Measurements from ENCODE around the gene TRPM2. TPM values are rescaled to one million over a fixed set of nuclear protein-coding genes. Genes with fewer than 3 reads are reported as not detected.

Gene TRPM2
- total and polyA plus RNA-seq, 2 of the 13 experiments (the other 11 are each of a cell fraction or from before 2014, with no cell fraction given): 0.07 to 0.20 TPM

DNA sequence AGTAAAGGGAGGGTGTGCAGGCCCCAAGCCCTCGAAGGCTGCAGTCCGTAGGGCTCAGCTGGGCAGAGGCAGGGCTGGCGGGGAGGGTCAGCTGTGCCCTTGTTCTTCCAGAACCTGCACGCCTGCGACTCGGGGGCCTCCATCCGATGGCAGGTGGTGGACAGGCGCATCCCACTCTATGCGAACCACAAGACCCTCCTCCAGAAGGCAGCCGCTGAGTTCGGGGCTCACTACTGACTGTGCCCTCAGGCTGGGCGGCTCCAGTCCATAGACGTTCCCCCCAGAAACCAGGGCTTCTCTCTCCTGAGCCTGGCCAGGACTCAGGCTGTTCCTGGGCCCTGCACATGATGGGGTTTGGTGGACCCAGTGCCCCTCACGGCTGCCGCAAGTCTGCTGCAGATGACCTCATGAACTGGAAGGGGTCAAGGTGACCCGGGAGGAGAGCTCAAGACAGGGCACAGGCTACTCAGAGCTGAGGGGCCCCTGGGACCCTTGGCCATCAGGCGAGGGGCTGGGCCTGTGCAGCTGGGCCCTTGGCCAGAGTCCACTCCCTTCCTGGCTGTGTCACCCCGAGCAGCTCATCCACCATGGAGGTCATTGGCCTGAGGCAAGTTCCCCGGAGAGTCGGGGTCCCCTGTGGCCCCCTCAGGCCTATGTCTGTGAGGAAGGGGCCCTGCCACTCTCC is 88.3 kb downstream of the TRPM2 start (continued):
- TF ChIP-seq, protein P1, sequence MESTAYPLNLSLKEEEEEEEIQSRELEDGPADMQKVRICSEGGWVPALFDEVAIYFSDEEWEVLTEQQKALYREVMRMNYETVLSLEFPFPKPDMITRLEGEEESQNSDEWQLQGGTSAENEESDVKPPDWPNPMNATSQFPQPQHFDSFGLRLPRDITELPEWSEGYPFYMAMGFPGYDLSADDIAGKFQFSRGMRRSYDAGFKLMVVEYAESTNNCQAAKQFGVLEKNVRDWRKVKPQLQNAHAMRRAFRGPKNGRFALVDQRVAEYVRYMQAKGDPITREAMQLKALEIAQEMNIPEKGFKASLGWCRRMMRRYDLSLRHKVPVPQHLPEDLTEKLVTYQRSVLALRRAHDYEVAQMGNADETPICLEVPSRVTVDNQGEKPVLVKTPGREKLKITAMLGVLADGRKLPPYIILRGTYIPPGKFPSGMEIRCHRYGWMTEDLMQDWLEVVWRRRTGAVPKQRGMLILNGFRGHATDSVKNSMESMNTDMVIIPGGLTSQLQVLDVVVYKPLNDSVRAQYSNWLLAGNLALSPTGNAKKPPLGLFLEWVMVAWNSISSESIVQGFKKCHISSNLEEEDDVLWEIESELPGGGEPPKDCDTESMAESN (CRISPR knock-in tag; conservative IDR thresholded peaks at IDR 0.05): no peak
- TF ChIP-seq, protein P2, sequence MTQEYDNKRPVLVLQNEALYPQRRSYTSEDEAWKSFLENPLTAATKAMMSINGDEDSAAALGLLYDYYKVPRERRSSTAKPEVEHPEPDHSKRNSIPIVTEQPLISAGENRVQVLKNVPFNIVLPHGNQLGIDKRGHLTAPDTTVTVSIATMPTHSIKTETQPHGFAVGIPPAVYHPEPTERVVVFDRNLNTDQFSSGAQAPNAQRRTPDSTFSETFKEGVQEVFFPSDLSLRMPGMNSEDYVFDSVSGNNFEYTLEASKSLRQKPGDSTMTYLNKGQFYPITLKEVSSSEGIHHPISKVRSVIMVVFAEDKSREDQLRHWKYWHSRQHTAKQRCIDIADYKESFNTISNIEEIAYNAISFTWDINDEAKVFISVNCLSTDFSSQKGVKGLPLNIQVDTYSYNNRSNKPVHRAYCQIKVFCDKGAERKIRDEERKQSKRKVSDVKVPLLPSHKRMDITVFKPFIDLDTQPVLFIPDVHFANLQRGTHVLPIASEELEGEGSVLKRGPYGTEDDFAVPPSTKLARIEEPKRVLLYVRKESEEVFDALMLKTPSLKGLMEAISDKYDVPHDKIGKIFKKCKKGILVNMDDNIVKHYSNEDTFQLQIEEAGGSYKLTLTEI (CRISPR knock-in tag; conservative IDR thresholded peaks at IDR 0.05): no peak
- no peak for TF ChIP-seq ZNF549 (CRISPR knock-in tag; IDR thresholded peaks at IDR 0.05)
- no peak for TF ChIP-seq TBP (CRISPR knock-in tag; IDR thresholded peaks at IDR 0.05)
- TF ChIP-seq, protein P3, sequence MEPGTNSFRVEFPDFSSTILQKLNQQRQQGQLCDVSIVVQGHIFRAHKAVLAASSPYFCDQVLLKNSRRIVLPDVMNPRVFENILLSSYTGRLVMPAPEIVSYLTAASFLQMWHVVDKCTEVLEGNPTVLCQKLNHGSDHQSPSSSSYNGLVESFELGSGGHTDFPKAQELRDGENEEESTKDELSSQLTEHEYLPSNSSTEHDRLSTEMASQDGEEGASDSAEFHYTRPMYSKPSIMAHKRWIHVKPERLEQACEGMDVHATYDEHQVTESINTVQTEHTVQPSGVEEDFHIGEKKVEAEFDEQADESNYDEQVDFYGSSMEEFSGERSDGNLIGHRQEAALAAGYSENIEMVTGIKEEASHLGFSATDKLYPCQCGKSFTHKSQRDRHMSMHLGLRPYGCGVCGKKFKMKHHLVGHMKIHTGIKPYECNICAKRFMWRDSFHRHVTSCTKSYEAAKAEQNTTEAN (CRISPR knock-in tag; conservative IDR thresholded peaks at IDR 0.05): no peak
- TF ChIP-seq HNRNPK (IDR thresholded peaks at IDR 0.05; ENCODE audit: low read depth, low read length, poor library complexity, severe bottlenecking): no peak
- no peak for TF ChIP-seq BCL3 (CRISPR knock-in tag; IDR thresholded peaks at IDR 0.05)
- no peak for TF ChIP-seq GATAD2A (CRISPR knock-in tag; IDR thresholded peaks at IDR 0.05)
- TF ChIP-seq HNF4A (CRISPR knock-in tag; IDR thresholded peaks at IDR 0.05): peak; percentile 24; the same call in 1 of the 2 replicates
- TF ChIP-seq, protein P4, sequence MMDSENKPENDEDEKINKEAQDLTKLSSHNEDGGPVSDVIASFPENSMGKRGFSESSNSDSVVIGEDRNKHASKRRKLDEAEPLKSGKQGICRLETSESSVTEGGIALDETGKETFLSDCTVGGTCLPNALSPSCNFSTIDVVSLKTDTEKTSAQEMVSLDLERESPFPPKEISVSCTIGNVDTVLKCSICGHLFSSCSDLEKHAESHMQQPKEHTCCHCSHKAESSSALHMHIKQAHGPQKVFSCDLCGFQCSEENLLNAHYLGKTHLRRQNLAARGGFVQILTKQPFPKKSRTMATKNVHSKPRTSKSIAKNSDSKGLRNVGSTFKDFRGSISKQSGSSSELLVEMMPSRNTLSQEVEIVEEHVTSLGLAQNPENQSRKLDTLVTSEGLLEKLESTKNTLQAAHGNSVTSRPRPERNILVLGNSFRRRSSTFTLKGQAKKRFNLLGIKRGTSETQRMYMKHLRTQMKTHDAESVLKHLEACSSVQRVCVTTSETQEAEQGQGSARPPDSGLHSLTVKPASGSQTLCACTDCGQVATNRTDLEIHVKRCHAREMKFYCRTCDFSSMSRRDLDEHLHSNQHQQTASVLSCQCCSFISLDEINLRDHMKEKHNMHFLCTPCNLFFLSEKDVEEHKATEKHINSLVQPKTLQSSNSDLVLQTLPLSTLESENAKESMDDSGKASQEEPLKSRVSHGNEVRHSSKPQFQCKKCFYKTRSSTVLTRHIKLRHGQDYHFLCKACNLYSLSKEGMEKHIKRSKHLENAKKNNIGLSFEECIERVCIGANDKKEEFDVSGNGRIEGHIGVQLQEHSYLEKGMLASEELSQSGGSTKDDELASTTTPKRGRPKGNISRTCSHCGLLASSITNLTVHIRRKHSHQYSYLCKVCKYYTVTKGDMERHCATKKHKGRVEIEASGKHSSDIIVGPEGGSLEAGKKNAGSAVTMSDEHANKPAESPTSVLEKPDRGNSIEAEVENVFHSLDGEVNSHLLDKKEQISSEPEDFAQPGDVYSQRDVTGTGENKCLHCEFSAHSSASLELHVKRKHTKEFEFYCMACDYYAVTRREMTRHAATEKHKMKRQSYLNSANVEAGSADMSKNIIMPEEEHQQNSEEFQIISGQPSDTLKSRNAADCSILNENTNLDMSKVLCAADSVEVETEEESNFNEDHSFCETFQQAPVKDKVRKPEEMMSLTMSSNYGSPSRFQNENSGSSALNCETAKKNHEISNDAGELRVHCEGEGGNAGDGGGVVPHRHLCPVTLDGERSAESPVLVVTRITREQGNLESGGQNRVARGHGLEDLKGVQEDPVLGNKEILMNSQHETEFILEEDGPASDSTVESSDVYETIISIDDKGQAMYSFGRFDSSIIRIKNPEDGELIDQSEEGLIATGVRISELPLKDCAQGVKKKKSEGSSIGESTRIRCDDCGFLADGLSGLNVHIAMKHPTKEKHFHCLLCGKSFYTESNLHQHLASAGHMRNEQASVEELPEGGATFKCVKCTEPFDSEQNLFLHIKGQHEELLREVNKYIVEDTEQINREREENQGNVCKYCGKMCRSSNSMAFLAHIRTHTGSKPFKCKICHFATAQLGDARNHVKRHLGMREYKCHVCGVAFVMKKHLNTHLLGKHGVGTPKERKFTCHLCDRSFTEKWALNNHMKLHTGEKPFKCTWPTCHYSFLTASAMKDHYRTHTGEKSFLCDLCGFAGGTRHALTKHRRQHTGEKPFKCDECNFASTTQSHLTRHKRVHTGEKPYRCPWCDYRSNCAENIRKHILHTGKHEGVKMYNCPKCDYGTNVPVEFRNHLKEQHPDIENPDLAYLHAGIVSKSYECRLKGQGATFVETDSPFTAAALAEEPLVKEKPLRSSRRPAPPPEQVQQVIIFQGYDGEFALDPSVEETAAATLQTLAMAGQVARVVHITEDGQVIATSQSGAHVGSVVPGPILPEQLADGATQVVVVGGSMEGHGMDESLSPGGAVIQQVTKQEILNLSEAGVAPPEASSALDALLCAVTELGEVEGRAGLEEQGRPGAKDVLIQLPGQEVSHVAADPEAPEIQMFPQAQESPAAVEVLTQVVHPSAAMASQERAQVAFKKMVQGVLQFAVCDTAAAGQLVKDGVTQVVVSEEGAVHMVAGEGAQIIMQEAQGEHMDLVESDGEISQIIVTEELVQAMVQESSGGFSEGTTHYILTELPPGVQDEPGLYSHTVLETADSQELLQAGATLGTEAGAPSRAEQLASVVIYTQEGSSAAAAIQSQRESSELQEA (CRISPR knock-in tag; IDR thresholded peaks at IDR 0.05; ENCODE audit: not compliant biosample characterization): peak; percentile 27
- no peak for TF ChIP-seq CREM (IDR thresholded peaks at IDR 0.05)
- no peak for TF ChIP-seq CREM (CRISPR knock-in tag; IDR thresholded peaks at IDR 0.05)

Measured in HepG2 (cell line).